NCI-H748 (cell line): ENCODE results near the gene CIDEB.

ENCODE experiments used
- DNase-seq: peaks from one replicate; lab custom pipeline; 2025; ENCODE audit not compliant: unreplicated experiment; lab: John Stamatoyannopoulos, UW

CIDEB gene

GRCh38 chr14:24291446-24292117, 16.2 kb downstream of the CIDEB start:
- no peak for DNase-seq

GRCh38 chr14:24290746-24291145, 17.0 kb downstream of the CIDEB start:
- DNase-seq, result no peak

GRCh38 chr14:24289649-24290280, 18.0 kb downstream of the CIDEB start:
- DNase-seq, result no peak

GRCh38 chr14:24286996-24287395, 20.8 kb downstream of the CIDEB start:
- no peak for DNase-seq

GRCh38 chr14:24285351-24285750, 22.4 kb downstream of the CIDEB start:
- no peak for DNase-seq

GRCh38 chr14:24284501-24285035, 23.2 kb downstream of the CIDEB start:
- no peak for DNase-seq

GRCh38 chr14:24283796-24284460, 23.8 kb downstream of the CIDEB start:
- DNase-seq, result no peak

GRCh38 chr14:24282736-24283135, 25.0 kb downstream of the CIDEB start:
- DNase-seq, result no peak

- DNase-seq, result no peak
Measured at GRCh38 chr14:24281636-24282035, 26.1 kb downstream of the CIDEB start.

GRCh38 chr14:24280797-24281460, 26.8 kb downstream of the CIDEB start:
- no peak for DNase-seq

GRCh38 chr14:24279301-24280186, 28.2 kb downstream of the CIDEB start:
- peak; percentile 5 for DNase-seq

- no peak for DNase-seq
Measured at GRCh38 chr14:24278424-24278823, 29.4 kb downstream of the CIDEB start.

- DNase-seq, result no peak
Measured at GRCh38 chr14:24277606-24278321, 30.0 kb downstream of the CIDEB start.

- no peak for DNase-seq
Measured at GRCh38 chr14:24277071-24277470, 30.7 kb downstream of the CIDEB start.

- DNase-seq, result no peak
Measured at GRCh38 chr14:24274101-24274543, 33.7 kb downstream of the CIDEB start.

GRCh38 chr14:24273422-24273998, 34.3 kb downstream of the CIDEB start:
- DNase-seq, result peak; percentile 8

GRCh38 chr14:24272467-24272866, 35.3 kb downstream of the CIDEB start:
- no peak for DNase-seq

GRCh38 chr14:24271834-24272263, 35.9 kb downstream of the CIDEB start:
- DNase-seq, result no peak

- DNase-seq, result peak; percentile 96
Measured at GRCh38 chr14:24271134-24271833, 36.5 kb downstream of the CIDEB start, which contains the start of gene RABGGTA. Gene RABGGTA, minus strand, starts transcription at chr14:24271597. Its CDS starts 482 bp downstream, at chr14:24271115.
